T-helper 22 cell (primary cell): ENCODE results near the gene HSD17B12.

Experiments used
- DNase-seq: peaks from one replicate; pipeline ENCODE4 v3.0.0-alpha.2; 2020; ENCODE audit warnings: low read depth

Gene HSD17B12

GRCh38 chr11:43871051-43871450 is 190.5 kb downstream of the HSD17B12 start:
- DNase-seq, result no peak

GRCh38 chr11:43872995-43873394 is 192.5 kb downstream of the HSD17B12 start:
- DNase-seq, result no peak

- DNase-seq, result no peak
These were observed 193.5 kb downstream of the HSD17B12 start for GRCh38 chr11:43874078-43874477.

GRCh38 chr11:43874738-43875137 is 194.2 kb downstream of the HSD17B12 start:
- no peak for DNase-seq

GRCh38 chr11:43879789-43880639 is 199.5 kb downstream of the HSD17B12 start:
- DNase-seq, result no peak

GRCh38 chr11:43880640-43881159 is 200.2 kb downstream of the HSD17B12 start, which contains the start of gene ALKBH3:
TSS of gene ALKBH3 (plus strand) at chr11:43880831. CDS start at chr11:43882653, 1,822 bp downstream.
- DNase-seq, result peak; percentile 79

- no peak for DNase-seq
These were observed 212.3 kb downstream of the HSD17B12 start for GRCh38 chr11:43892851-43893250.

- no peak for DNase-seq
These were observed 214.0 kb downstream of the HSD17B12 start for GRCh38 chr11:43894546-43894945.

GRCh38 chr11:43895601-43896000 is 215.1 kb downstream of the HSD17B12 start:
- no peak for DNase-seq

- no peak for DNase-seq
These were observed 218.0 kb downstream of the HSD17B12 start for GRCh38 chr11:43898574-43898973.

- no peak for DNase-seq
These were observed 218.6 kb downstream of the HSD17B12 start for GRCh38 chr11:43899094-43899493.

- DNase-seq, result no peak
These were observed 221.0 kb downstream of the HSD17B12 start for GRCh38 chr11:43901551-43901950.

GRCh38 chr11:43903078-43903477 is 222.5 kb downstream of the HSD17B12 start:
- DNase-seq, result no peak

- no peak for DNase-seq
These were observed 223.4 kb downstream of the HSD17B12 start for GRCh38 chr11:43903969-43904368.

GRCh38 chr11:43904742-43905535 is 224.4 kb downstream of the HSD17B12 start:
- DNase-seq, result no peak

GRCh38 chr11:43905813-43906241 is 225.3 kb downstream of the HSD17B12 start:
- DNase-seq, result no peak
